Breast epithelium (tissue), 4 donors: ENCODE results near the gene LEPR. TPM values are rescaled to one million over a fixed set of nuclear protein-coding genes. Genes with fewer than 3 reads are reported as not detected.
"Not testable (repeated sequence)": the region's sequence is repeated elsewhere in the genome, so short reads cannot be mapped to it uniquely, and the experiment has no call there.

Source experiments
- DNase-seq, 2 donors: peaks; one replicate each; pipeline ENCODE4 v3.0.0-alpha.2; 2019; ENCODE audit warnings: low spot score in 2 of 2
- H3K27ac ChIP-seq, 2 donors: fragments of 200-600 bp; sonication (generic) in 1 of 2; one replicate each; pipeline ENCODE4 v1.5.1; 2016 to 2019; ENCODE audit warnings: mild to moderate bottlenecking in 1 of 2
- H3K27me3 ChIP-seq, 2 donors: fragments of 200-600 bp; sonication (generic) in 1 of 2; one replicate each; pipeline versions ENCODE4 v1.5.1 to v1.6.0; 2017 to 2019; ENCODE audit warnings: control low read depth in 1 of 2, mild to moderate bottlenecking in 1 of 2
- H3K36me3 ChIP-seq: fragments of 200-600 bp; one replicate; pipeline ENCODE4 v1.5.1; 2019
- H3K4me1 ChIP-seq, 2 donors: fragments of 200-600 bp; sonication (generic); one replicate each; pipeline ENCODE4 v1.5.1; 2016 to 2019; ENCODE audit warnings: control low read depth in 1 of 2
- H3K4me3 ChIP-seq, 3 donors: fragments of 200-600 bp; sonication (generic); 1 replicate in 2 of 3; 2 replicates in 1 of 3; pipeline ENCODE4 v1.5.1; 2016 to 2019; ENCODE audit warnings: mild to moderate bottlenecking in 3 of 3, moderate library complexity in 2 of 3
- H3K9me3 ChIP-seq, 2 donors: fragments of 200-600 bp; sonication (generic) in 1 of 2; one replicate each; pipeline ENCODE4 v1.5.1; 2016 to 2019; ENCODE audit warnings: control low read depth in 1 of 2
- POLR2A ChIP-seq: fragments of 450-650 bp; IDR thresholded peaks from one replicate; pipeline ENCODE4 v1.6.1; 2016; ENCODE audit warnings: antibody characterized with exemption, mild to moderate bottlenecking, moderate library complexity
- POLR2AphosphoS5 ChIP-seq, 3 donors: sonication (generic); formaldehyde crosslinking; IDR thresholded peaks; one replicate each; pipeline ENCODE4 v1.6.1; 2017; ENCODE audit warnings: antibody characterized with exemption in 3 of 3
- intact Hi-C: fragments of 100-400 bp; cut with DNase I; formaldehyde crosslinking; loops from one replicate; pipeline ENCODE4 v1.15.1; 2023; ENCODE audit warnings: low total_unique reads
- total RNA-seq, 3 donors: library from RNA; depleted of rRNA; stranded (reverse); fragments of >200 nt; gene quantifications; one replicate each; pipeline ENCODE4 v1.1.0, GENCODE V29; 2016
- TF ChIP-seq, protein P1 (sequence below), 3 donors: fragments of 450-650 bp; IDR thresholded peaks; one replicate each; pipeline ENCODE4 v1.5.1; 2016 to 2017; ENCODE audit warnings: antibody characterized with exemption in 3 of 3, mild to moderate bottlenecking in 3 of 3, moderate library complexity in 3 of 3

LEPR gene
- total RNA-seq, 3 donors from 2014 or later = 23.3 to 49.5 (median 23.5) TPM

DNA sequence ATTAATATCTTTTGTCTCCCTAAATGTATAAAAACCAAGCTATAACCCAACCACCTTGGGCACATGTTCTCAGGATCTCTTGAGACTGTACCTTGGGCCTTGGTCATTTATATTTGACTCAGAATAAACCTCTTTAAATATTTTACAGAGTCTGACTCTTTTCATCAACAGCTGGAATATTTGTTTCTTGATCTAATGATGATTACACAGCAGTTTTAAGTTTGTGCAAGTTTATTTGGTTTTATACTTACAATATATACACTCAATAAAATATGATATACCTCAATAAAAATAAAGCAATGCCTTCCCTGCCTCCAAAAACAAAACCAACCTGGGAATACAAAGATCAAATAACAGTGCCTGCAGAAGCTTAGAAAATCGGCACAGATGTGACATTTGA is 22.0 kb downstream of the LEPR start:
- DNase-seq = no peak
- H3K4me1 ChIP-seq = no peaks in the 10 kb centered on the region
- H3K27ac ChIP-seq = no peak overlapping the region
- TF ChIP-seq POLR2AphosphoS5 (IDR thresholded peaks at IDR 0.05) = no peak
- TF ChIP-seq, protein P1, sequence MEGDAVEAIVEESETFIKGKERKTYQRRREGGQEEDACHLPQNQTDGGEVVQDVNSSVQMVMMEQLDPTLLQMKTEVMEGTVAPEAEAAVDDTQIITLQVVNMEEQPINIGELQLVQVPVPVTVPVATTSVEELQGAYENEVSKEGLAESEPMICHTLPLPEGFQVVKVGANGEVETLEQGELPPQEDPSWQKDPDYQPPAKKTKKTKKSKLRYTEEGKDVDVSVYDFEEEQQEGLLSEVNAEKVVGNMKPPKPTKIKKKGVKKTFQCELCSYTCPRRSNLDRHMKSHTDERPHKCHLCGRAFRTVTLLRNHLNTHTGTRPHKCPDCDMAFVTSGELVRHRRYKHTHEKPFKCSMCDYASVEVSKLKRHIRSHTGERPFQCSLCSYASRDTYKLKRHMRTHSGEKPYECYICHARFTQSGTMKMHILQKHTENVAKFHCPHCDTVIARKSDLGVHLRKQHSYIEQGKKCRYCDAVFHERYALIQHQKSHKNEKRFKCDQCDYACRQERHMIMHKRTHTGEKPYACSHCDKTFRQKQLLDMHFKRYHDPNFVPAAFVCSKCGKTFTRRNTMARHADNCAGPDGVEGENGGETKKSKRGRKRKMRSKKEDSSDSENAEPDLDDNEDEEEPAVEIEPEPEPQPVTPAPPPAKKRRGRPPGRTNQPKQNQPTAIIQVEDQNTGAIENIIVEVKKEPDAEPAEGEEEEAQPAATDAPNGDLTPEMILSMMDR (IDR thresholded peaks at IDR 0.05) = no peak
- no peak for TF ChIP-seq POLR2A
- intact Hi-C loops = no loop called here
- no peaks in the 10 kb centered on the region for H3K36me3 ChIP-seq
- H3K4me3 ChIP-seq = no peak overlapping the region
- no peaks in the 10 kb centered on the region for H3K27me3 ChIP-seq
- no peaks in the 10 kb centered on the region for H3K9me3 ChIP-seq

DNA sequence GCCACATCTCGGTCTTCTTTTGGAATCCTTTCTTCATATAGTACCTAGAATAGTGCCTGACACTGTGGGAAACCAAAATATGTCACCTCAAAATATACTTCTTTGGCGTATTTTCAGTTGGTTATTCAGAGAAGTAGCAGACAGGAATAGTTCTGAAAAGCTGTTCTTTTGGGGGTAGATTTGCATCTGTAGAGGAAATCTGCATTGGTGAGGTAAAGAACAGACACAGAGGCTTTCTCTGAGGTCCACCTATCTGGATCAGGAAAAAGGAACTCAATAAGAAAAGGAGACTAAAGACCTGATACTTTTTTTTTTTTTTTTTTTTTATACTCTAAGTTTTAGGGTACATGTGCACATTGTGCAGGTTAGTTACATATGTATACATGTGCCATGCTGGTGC is 23.2 kb downstream of the LEPR start:
- no peak for DNase-seq
- Histone ChIP-seq H3K4me3 (no peak overlapping the region), H3K27me3 (no peaks in the 10 kb centered on the region), H3K36me3 (no peaks in the 10 kb centered on the region), H3K4me1 (no peaks in the 10 kb centered on the region), H3K9me3 (no peaks in the 10 kb centered on the region), H3K27ac (no peak overlapping the region)
- intact Hi-C loops = no loop called here
- TF ChIP-seq POLR2AphosphoS5 (IDR thresholded peaks at IDR 0.05) (no peak), POLR2A (no peak)
- TF ChIP-seq, protein P1 (IDR thresholded peaks at IDR 0.05) = no peak

DNA sequence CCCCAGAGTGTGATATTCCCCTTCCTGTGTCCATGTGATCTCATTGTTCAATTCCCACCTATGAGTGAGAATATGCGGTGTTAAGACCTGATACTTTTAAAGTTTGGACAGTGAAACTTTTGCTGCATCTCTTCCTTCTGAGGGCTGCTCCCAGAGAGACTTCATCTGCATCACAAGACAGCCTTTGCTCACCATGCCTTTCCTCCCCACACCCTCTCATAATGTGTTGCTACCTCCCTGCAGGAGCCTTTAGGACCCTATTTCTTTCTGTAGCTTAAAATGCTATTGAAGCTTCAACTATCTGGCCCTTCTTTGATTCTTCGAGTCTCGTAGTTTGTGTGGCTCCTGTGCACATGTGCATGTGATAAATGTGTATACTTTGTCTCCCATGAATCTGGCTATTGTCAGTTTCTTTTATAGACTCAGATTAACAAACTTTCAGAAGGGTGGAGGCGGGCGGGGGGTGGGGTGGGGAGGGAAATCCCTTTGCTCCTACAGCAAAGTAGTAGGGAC is 23.7 kb downstream of the LEPR start:
- H3K9me3 ChIP-seq = no peaks in the 10 kb centered on the region
- no peaks in the 10 kb centered on the region for H3K27me3 ChIP-seq
- H3K36me3 ChIP-seq = no peaks in the 10 kb centered on the region
- TF ChIP-seq POLR2A (no peak), POLR2AphosphoS5 (IDR thresholded peaks at IDR 0.05) (no peak)
- TF ChIP-seq, protein P1 (IDR thresholded peaks at IDR 0.05) = no peak
- H3K27ac ChIP-seq = no peak overlapping the region
- H3K4me3 ChIP-seq = no peak overlapping the region
- no peaks in the 10 kb centered on the region for H3K4me1 ChIP-seq
- no peak for DNase-seq
- intact Hi-C loops = no loop called here

DNA sequence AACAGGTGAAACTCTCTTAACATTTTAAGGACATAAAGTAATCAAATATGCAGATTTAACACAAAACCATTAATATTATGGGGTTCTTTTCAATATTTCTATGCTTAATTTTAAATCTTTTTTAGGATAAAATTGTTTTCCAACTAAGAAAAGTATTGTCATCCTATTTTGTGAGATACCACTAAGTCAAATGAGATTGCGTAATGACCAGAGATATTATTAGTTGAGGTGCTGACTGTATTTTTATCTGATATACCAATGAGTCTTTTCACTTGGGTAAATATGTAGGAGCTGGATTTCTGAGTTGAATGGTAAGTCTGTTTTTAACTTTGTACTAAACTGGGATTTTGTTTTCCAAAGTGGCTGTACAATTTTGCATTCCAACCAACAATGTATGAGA is 25.4 kb downstream of the LEPR start:
- Histone ChIP-seq H3K9me3 (no peaks in the 10 kb centered on the region), H3K36me3 (no peaks in the 10 kb centered on the region), H3K27me3 (no peaks in the 10 kb centered on the region), H3K4me3 (no peak overlapping the region), H3K4me1 (no peaks in the 10 kb centered on the region), H3K27ac (no peak overlapping the region)
- intact Hi-C loops = no loop called here
- TF ChIP-seq POLR2AphosphoS5 (IDR thresholded peaks at IDR 0.05) = no peak
- TF ChIP-seq, protein P1 (IDR thresholded peaks at IDR 0.05) = no peak
- no peak for TF ChIP-seq POLR2A
- no peak for DNase-seq

GRCh38 chr1:65449214-65449823 is 28.9 kb downstream of the LEPR start:
- Histone ChIP-seq H3K27me3 (no peaks in the 10 kb centered on the region), H3K36me3 (no peaks in the 10 kb centered on the region), H3K27ac (no peak overlapping the region), H3K9me3 (no peaks in the 10 kb centered on the region), H3K4me3 (no peak overlapping the region), H3K4me1 (no peaks in the 10 kb centered on the region)
- no peak for DNase-seq
- intact Hi-C loops = no loop called here
- TF ChIP-seq, protein P1 (IDR thresholded peaks at IDR 0.05) = no peak
- TF ChIP-seq POLR2A (no peak), POLR2AphosphoS5 (IDR thresholded peaks at IDR 0.05) (no peak)

- H3K4me1 ChIP-seq, DNase-seq, H3K4me3 ChIP-seq, H3K27me3 ChIP-seq, H3K9me3 ChIP-seq, H3K27ac ChIP-seq, intact Hi-C loops, H3K36me3 ChIP-seq: not testable (repeated sequence)
Measured at GRCh38 chr1:65455678-65456077, 35.2 kb downstream of the LEPR start.
